ENCODE measurements around the gene TFAM. TPM values are rescaled to one million over a fixed set of nuclear protein-coding genes. Genes with fewer than 3 reads are reported as not detected.

The TFAM gene
- polyA plus RNA-seq, 1 of the 3 experiments (the other 2 are of a cell fraction), result 19.6 TPM

DNA sequence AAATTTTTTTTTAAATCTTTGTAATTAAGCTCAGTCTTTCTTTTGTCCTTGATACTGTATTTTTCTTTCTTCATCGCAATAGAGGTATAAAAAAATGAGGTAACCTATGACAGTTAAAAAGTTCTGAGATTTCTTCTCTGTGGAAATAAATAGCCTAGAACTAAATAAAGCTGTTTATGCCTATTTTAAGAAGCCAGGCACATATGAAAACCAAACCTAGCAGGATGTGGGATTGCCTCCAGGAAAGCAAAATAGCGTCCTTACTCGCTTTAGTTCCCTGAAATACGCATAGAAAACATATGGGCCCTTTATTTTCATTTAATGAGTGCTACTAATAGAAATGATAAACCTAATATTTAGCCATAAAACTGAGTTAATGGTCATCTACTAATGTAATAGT, 43.8 kb upstream of the TFAM start:
- H4K20me1 ChIP-seq (ENCODE audit: insufficient read depth), result peaks cover 19% of the 10 kb centered on the region
- peaks cover 3 to 6% of the 10 kb centered on the region in 2 experiments; a peak in 3 of 4 replicates for H3K4me1 ChIP-seq (ENCODE audit: control insufficient read depth in 1 of 2, insufficient read depth in 2 of 2, low read depth in 1 of 2, low read length in 1 of 2)
- no peaks in the 10 kb centered on the region for H3K27me3 ChIP-seq (ENCODE audit: insufficient read depth)
- peaks cover 4 to 10% of the 10 kb centered on the region in 2 experiments for H3K36me3 ChIP-seq (replicated peaks in 1 of 2; ENCODE audit: control insufficient read depth in 1 of 2, insufficient read depth in 2 of 2, low read length in 1 of 2)
- TF ChIP-seq SMC3 (IDR thresholded peaks at IDR 0.05; ENCODE audit: low read depth, low read length), result no peak
- TF ChIP-seq GABPA (IDR thresholded peaks at IDR 0.05; ENCODE audit: low read depth), result no peak
- TF ChIP-seq, protein P1, sequence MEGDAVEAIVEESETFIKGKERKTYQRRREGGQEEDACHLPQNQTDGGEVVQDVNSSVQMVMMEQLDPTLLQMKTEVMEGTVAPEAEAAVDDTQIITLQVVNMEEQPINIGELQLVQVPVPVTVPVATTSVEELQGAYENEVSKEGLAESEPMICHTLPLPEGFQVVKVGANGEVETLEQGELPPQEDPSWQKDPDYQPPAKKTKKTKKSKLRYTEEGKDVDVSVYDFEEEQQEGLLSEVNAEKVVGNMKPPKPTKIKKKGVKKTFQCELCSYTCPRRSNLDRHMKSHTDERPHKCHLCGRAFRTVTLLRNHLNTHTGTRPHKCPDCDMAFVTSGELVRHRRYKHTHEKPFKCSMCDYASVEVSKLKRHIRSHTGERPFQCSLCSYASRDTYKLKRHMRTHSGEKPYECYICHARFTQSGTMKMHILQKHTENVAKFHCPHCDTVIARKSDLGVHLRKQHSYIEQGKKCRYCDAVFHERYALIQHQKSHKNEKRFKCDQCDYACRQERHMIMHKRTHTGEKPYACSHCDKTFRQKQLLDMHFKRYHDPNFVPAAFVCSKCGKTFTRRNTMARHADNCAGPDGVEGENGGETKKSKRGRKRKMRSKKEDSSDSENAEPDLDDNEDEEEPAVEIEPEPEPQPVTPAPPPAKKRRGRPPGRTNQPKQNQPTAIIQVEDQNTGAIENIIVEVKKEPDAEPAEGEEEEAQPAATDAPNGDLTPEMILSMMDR (IDR thresholded peaks at IDR 0.05), result no peak
- TF ChIP-seq TCF12 (IDR thresholded peaks at IDR 0.05), result no peak
- TF ChIP-seq, protein P2, sequence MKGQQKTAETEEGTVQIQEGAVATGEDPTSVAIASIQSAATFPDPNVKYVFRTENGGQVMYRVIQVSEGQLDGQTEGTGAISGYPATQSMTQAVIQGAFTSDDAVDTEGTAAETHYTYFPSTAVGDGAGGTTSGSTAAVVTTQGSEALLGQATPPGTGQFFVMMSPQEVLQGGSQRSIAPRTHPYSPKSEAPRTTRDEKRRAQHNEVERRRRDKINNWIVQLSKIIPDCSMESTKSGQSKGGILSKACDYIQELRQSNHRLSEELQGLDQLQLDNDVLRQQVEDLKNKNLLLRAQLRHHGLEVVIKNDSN (IDR thresholded peaks at IDR 0.05; ENCODE audit: borderline replicate concordance, low read depth), result no peak
- TF ChIP-seq, protein P3, sequence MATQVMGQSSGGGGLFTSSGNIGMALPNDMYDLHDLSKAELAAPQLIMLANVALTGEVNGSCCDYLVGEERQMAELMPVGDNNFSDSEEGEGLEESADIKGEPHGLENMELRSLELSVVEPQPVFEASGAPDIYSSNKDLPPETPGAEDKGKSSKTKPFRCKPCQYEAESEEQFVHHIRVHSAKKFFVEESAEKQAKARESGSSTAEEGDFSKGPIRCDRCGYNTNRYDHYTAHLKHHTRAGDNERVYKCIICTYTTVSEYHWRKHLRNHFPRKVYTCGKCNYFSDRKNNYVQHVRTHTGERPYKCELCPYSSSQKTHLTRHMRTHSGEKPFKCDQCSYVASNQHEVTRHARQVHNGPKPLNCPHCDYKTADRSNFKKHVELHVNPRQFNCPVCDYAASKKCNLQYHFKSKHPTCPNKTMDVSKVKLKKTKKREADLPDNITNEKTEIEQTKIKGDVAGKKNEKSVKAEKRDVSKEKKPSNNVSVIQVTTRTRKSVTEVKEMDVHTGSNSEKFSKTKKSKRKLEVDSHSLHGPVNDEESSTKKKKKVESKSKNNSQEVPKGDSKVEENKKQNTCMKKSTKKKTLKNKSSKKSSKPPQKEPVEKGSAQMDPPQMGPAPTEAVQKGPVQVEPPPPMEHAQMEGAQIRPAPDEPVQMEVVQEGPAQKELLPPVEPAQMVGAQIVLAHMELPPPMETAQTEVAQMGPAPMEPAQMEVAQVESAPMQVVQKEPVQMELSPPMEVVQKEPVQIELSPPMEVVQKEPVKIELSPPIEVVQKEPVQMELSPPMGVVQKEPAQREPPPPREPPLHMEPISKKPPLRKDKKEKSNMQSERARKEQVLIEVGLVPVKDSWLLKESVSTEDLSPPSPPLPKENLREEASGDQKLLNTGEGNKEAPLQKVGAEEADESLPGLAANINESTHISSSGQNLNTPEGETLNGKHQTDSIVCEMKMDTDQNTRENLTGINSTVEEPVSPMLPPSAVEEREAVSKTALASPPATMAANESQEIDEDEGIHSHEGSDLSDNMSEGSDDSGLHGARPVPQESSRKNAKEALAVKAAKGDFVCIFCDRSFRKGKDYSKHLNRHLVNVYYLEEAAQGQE (IDR thresholded peaks at IDR 0.05; ENCODE audit: low read depth, low read length), result no peak
- TF ChIP-seq, protein P4, sequence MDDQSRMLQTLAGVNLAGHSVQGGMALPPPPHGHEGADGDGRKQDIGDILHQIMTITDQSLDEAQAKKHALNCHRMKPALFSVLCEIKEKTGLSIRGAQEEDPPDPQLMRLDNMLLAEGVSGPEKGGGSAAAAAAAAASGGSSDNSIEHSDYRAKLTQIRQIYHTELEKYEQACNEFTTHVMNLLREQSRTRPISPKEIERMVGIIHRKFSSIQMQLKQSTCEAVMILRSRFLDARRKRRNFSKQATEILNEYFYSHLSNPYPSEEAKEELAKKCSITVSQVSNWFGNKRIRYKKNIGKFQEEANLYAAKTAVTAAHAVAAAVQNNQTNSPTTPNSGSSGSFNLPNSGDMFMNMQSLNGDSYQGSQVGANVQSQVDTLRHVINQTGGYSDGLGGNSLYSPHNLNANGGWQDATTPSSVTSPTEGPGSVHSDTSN (IDR thresholded peaks at IDR 0.05), result no peak
- TF ChIP-seq RCOR1 (IDR thresholded peaks at IDR 0.05; ENCODE audit: low read length), result no peak
- no peak for TF ChIP-seq POLR2AphosphoS5 (IDR thresholded peaks at IDR 0.05; ENCODE audit: low read depth, low read length)
- TF ChIP-seq FOSL2 (IDR thresholded peaks at IDR 0.05; ENCODE audit: borderline replicate concordance, low read depth), result no peak
- TF ChIP-seq NFIC (IDR thresholded peaks at IDR 0.05; ENCODE audit: borderline replicate concordance), result no peak
- TF ChIP-seq CHD2 (IDR thresholded peaks at IDR 0.05; ENCODE audit: low read length, partially characterized antibody), result no peak
- TF ChIP-seq TAF1 (IDR thresholded peaks at IDR 0.05; ENCODE audit: borderline replicate concordance, low read depth, low read length), result no peak
- H3K4me2 ChIP-seq, result no peak overlapping the region
- H3F3A ChIP-seq (replicated peaks; ENCODE audit: insufficient read depth), result no peaks in the 10 kb centered on the region
- POLR2A ChIA-PET, result no interaction called here
- WGBS (ENCODE audit: low lambda C conversion rate), result 93% methylated on average over 4 of the region's 4 CpGs
- no peak overlapping the region for H3K9ac ChIP-seq
- no peak overlapping the region for H3K4me3 ChIP-seq (ENCODE audit: low read depth in 2 of 2, low read length in 1 of 2)
- H3K9me2 ChIP-seq, result no peaks in the 10 kb centered on the region
- H2AFZ ChIP-seq (ENCODE audit: low read depth), result no peak overlapping the region
- H3K79me2 ChIP-seq (ENCODE audit: insufficient read depth), result peaks cover 83% of the 10 kb centered on the region
- H3K27ac ChIP-seq (ENCODE audit: low read depth in 2 of 2, low read length in 1 of 2), result no peak overlapping the region
- CTCF ChIA-PET, result interaction anchor here (1.2 to 1.5 kb wide), 2 partner anchors 27 to 172 kb away, joined by 3 read pairs; no protein-coding TSS in a partner anchor
- no peak for DNase-seq
- no peaks in the 10 kb centered on the region for H3K9me3 ChIP-seq
